HG03175 (cell line): ENCODE data around the gene OBSCN.

ENCODE experiments used
- ATAC-seq: cut with Tn5 transposase; IDR thresholded peaks from one replicate; pipeline ENCODE4 v1.9.1; 2021; ENCODE audit warnings: mild to moderate bottlenecking, moderate library complexity; ENCODE audit not compliant: unreplicated experiment

OBSCN gene

GRCh38 chr1:228393811-228394570, 186.1 kb downstream of the OBSCN start:
- ATAC-seq, result no peak

GRCh38 chr1:228394571-228395394, 186.9 kb downstream of the OBSCN start:
- ATAC-seq, result no peak

- ATAC-seq, result no peak
Observed at GRCh38 chr1:228396770-228397662, 189.2 kb downstream of the OBSCN start.

- no peak for ATAC-seq
Observed at GRCh38 chr1:228397966-228398365, 190.1 kb downstream of the OBSCN start.

GRCh38 chr1:228398741-228399461, 191.1 kb downstream of the OBSCN start:
- ATAC-seq, result no peak

- no peak for ATAC-seq
Observed at GRCh38 chr1:228399531-228400236, 191.8 kb downstream of the OBSCN start.

GRCh38 chr1:228400237-228400651, 192.4 kb downstream of the OBSCN start:
- no peak for ATAC-seq

- ATAC-seq, result no peak
Observed at GRCh38 chr1:228400692-228401454, 193.0 kb downstream of the OBSCN start.

GRCh38 chr1:228401782-228402640, 194.2 kb downstream of the OBSCN start:
- ATAC-seq, result no peak

GRCh38 chr1:228402641-228403025, 194.8 kb downstream of the OBSCN start:
- ATAC-seq, result no peak

GRCh38 chr1:228403231-228403631, 195.4 kb downstream of the OBSCN start:
- no peak for ATAC-seq

- ATAC-seq, result no peak
Observed at GRCh38 chr1:228404107-228404720, 196.4 kb downstream of the OBSCN start.

- ATAC-seq, result no peak
Observed at GRCh38 chr1:228405200-228405978, 197.5 kb downstream of the OBSCN start.

GRCh38 chr1:228405979-228406228, 198.1 kb downstream of the OBSCN start:
- ATAC-seq, result no peak

GRCh38 chr1:228407106-228408040, 199.5 kb downstream of the OBSCN start:
- ATAC-seq, result peak; percentile 44
